NCI-H1105 treated with DMSO at 0.1 percent for 48 hours (cell line): Measurements from ENCODE around the gene PCSK5.

Experiments used
- DNase-seq: peaks from one replicate; lab custom pipeline; 2025; lab: John Stamatoyannopoulos, UW

The PCSK5 gene

GRCh38 chr9:76395381-76395780 lies 504.9 kb downstream of the PCSK5 start:
- DNase-seq: no peak

- DNase-seq: no peak
Observed at GRCh38 chr9:76396144-76396543, 505.7 kb downstream of the PCSK5 start.

GRCh38 chr9:76396597-76396996 lies 506.1 kb downstream of the PCSK5 start:
- DNase-seq: no peak

GRCh38 chr9:76399856-76400255 lies 509.4 kb downstream of the PCSK5 start:
- no peak for DNase-seq

GRCh38 chr9:76400534-76401096 lies 510.1 kb downstream of the PCSK5 start:
- no peak for DNase-seq

GRCh38 chr9:76401176-76401575 lies 510.7 kb downstream of the PCSK5 start:
- DNase-seq: no peak

GRCh38 chr9:76401580-76402354 lies 511.3 kb downstream of the PCSK5 start:
- DNase-seq: no peak

GRCh38 chr9:76403352-76403751 lies 512.9 kb downstream of the PCSK5 start:
- DNase-seq: no peak

GRCh38 chr9:76404401-76404800 lies 513.9 kb downstream of the PCSK5 start:
- no peak for DNase-seq

GRCh38 chr9:76405340-76405739 lies 514.9 kb downstream of the PCSK5 start:
- DNase-seq: no peak

GRCh38 chr9:76405868-76406267 lies 515.4 kb downstream of the PCSK5 start:
- no peak for DNase-seq
